Left cardiac atrium (tissue), 4 donors: ENCODE data around the gene LRRC27. TPM values are rescaled to one million over a fixed set of nuclear protein-coding genes. Genes with fewer than 3 reads are reported as not detected.
"Not testable (repeated sequence)": the region's sequence is repeated elsewhere in the genome, so short reads cannot be mapped to it uniquely, and the experiment has no call there.

ENCODE experiments used
- ATAC-seq, 2 donors: fragments of 200-7000 bp; cut with Tn5 transposase; one replicate each; pipeline ENCODE4 v1.9.1; 2020; ENCODE audit warnings: mild to moderate bottlenecking in 2 of 2, moderate library complexity in 2 of 2
- DNase-seq: peaks from one replicate; pipeline ENCODE4 v3.0.0-alpha.2; 2020
- intact Hi-C, 2 donors: fragments of 100-400 bp; cut with DNase I; formaldehyde crosslinking; loops; one replicate each; pipeline versions ENCODE4 v1.14.1 to v1.15.1; 2022 to 2023
- total RNA-seq, 2 donors: library from RNA; stranded (reverse); fragmentation: NEBNext Ultra II Directional; extraction: Animal tissue kit (Norgen Biotek cat#: 25700); gene quantifications; one replicate each; pipeline ENCODE4 v1.2.1, GENCODE V29; 2021
- donor health status: DM: no; HTN: yes; CAD: no.
- donor health status: DM: no; HTN: yes; CAD: no; lungs with severe emphysema.
- donor health status: DM: yes; HTN: yes; CAD: no.
- donor health status: Dilated cardiomyopathy.

Gene LRRC27
- total RNA-seq, 2 donors from 2014 or later = 3.7 to 4.4 TPM

DNA sequence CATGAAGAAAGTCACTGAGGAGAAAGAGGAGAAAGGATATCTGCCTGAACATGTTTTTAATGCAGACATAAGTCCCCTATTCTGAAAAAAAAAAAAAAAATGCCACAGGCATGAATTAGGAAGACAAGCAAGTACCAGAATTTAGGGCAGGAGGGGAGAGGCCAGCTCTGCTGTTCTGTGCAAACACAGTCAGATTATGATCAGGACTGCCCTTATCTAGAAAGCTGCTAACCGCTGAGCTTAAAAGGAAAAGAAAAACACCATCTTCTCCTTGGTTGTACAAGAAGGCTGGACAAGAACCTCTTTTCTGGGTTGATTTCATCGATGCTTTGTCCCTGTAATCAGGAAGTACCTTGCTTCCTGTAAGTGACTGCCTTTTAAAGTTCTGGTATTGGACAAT is 49.7 kb downstream of the LRRC27 start:
- ATAC-seq = no peak
- intact Hi-C loops = loop anchor here in 1 of 2 donors (10.0 kb wide), 1 partner anchor 263 kb away; no protein-coding TSS in a partner anchor
- no peak for DNase-seq

DNA sequence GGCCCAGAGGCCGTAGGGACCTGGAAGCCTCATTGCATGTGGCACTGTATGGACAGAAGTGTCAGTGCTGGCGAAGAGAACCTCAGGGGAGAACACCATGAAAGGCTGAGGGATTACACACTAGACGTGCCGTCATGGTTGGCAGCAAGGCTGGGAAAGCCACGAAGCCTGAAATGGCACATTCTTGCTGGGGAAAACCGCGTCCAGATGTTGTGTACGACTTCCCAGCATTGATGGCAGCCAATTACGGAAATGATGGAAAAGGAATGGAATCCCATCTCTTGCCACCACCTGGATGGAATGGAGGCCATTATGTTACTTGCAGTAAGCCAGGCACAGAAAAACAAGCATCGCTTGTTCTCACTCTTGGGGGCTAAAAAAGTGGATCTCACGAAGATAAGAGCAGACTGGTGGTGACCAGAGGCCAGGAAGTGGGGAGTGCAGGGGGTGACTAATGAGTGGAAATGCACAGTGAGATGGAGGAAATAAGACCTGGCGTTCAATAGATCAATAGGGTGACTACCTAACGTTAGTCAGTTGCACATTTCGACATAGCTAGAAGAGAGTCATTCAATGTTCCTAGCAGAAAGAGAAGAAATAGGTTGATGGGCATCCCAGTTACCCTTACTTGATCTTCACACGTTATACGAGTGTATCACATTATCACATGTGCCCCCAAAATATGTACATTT is 50.4 kb downstream of the LRRC27 start:
- ATAC-seq (no peak), DNase-seq (no peak)
- intact Hi-C loops = loop anchor here in 1 of 2 donors (10.0 kb wide), 1 partner anchor 262 kb away; no protein-coding TSS in a partner anchor

DNA sequence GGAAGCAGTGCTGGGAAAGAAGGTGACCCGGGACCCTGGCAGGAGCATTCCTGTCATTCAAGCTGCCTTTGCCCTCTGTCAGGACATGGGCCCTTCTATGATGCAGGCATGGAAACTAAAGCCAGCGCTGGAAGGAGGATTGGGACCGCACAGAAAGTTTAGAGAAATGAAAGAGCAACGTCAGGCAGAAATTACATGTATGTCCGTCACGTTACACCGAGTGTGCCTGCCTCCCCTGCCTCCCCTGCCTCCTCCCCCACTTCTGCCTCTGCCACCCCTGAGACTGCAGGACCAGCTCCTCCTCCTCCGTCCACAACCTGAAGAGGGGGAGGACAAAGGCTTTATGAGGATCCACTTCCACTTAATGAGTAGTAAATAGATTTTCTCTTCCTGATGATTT is 51.1 kb downstream of the LRRC27 start:
- DNase-seq (no peak), ATAC-seq (no peak)
- intact Hi-C loops = loop anchor here in 1 of 2 donors (10.0 kb wide), 1 partner anchor 262 kb away; no protein-coding TSS in a partner anchor

DNA sequence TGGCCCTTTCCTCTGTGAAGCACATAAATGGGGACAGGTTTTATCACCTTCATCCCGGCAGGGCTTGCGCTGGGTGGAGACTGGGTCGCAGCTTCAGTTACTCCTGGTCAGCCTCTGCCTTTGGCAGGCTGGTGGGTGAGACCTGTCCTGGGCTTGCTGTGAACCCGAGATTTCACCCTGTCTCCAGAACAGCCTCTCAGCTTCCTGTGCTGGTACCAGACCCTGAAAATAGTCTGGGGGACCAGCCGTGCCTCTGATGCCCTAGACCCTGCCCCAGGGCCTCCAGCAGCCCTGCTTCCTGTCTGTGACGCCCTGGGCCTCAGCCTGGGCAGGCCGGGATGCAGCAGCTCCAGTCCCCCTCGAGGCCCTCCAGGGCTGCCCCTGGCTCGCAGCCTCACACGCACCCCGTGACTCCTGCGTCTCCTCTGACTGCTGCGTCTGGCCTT is 51.8 kb downstream of the LRRC27 start:
- intact Hi-C loops = loop anchor here in 1 of 2 donors (10.0 kb wide), 1 partner anchor 261 kb away; no protein-coding TSS in a partner anchor

DNA sequence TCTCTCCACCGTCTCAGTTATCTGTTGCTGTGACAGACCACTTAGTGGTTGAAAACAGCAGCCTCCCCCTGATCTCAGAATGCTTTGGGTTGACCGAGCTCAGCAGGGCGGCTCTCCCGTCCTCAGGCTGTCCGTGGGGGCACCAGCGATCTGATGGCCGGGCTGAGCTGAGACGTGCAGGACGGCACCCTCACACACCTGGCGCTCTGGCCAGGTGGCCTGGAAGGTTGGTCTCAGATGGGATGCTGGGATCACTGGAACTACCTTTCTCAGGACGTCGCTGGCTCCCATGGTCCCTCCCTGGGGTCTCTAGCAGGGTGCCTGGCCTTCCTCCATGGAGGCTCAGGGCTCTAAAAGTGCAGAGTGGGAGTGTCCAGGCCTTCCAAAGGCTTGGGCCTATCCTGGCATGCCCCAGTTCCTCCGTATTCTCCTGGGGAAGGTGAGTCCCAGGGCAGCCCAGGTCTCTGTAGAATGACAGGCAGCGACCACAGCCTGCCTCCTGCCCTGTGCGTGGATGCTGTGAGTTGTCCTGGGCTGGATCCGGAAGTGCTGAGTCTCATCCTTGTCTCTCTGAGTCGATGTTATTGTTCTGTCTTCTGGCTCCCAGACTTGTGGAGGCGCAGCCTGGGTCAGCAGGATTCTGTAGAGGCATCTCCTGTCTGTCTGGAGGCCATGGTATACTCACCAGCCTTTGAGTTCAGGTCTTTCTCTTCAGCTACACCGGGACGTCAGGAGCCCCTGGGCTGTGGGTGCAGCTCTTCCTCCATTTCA is 52.8 kb downstream of the LRRC27 start:
- intact Hi-C loops = loop anchor here in 1 of 2 donors (10.0 kb wide), 1 partner anchor 260 kb away; no protein-coding TSS in a partner anchor
- DNase-seq (no peak), ATAC-seq (no peak)

More for the DNA sequence above, 51.8 kb downstream of the LRRC27 start:
- ATAC-seq (no peak), DNase-seq (no peak)

DNA sequence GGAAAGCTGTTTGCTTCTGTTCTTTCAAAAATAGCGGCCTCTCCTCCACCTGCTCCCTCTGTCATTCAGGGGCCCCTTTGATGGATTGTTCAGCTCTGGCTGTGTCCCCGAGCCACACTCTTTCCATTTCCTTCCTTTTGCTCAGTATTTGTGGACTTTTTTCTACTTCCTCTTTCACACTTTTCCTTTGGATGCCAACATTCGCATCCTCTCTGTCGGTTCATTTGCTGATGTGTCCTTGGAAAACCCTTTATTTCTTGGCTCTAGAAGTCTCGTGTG is 53.3 kb downstream of the LRRC27 start:
- ATAC-seq (no peak), DNase-seq (no peak)
- intact Hi-C loops = loop anchor here in 1 of 2 donors (10.0 kb wide), 1 partner anchor 259 kb away; no protein-coding TSS in a partner anchor

DNA sequence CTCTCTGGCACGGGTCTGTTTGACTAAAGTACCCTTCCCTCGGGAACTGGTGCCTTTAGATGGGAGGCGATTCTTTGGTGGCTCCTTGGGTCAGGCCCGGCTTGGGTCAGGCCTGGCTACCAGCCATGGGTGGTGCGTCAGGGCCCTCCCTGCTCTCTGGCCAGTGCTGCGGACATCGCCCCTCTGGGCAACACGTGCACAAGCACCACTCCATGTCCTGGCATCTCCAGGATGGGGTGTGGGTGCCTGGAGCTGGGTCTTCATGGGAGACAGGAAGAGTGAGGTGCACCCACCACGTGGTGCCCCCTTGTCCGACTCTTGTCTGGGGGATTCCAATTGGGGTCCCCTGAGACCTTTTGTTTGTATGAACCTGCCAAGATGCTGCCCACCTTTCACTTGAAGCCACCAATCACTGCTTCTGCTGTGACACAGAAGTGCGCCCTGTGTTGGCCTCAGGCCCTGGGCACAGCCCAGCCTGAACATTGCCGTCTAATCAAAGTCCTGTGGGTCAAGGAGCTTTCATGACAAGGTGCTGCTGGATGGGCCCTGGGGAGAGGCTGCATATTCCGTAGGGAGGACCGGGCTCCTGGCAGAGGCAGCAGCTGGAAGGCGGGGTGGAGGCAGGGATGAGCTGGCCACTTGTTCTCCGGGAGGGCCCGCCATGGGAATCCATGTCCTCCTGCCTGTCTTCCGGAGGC is 53.9 kb downstream of the LRRC27 start:
- ATAC-seq (no peak), DNase-seq (peak; percentile 16)
- intact Hi-C loops = loop anchor here in 1 of 2 donors (10.0 kb wide), 1 partner anchor 259 kb away; no protein-coding TSS in a partner anchor

DNA sequence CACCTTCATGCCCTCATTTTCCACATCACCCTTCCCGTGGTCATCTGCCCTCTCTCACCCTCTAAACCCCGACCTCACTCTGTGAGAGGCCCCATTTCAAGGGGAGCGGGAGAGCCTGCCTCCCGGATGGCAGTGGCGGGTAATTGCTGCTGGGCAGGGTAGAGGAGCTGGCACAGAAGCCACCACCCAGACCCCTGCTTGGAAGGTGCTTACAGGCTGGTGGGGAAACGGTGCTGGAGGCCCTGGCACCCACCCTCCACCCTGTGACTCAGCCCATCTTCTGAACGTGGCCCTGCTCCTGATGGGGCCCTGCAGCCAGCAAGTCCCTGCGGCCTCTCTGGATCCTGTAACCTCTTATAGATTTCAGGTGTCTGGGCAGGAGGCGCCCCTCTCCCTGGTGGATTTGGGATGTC is 54.4 kb downstream of the LRRC27 start:
- intact Hi-C loops = loop anchor here in 1 of 2 donors (10.0 kb wide), 1 partner anchor 258 kb away; no protein-coding TSS in a partner anchor
- ATAC-seq = no peak
- no peak for DNase-seq

DNA sequence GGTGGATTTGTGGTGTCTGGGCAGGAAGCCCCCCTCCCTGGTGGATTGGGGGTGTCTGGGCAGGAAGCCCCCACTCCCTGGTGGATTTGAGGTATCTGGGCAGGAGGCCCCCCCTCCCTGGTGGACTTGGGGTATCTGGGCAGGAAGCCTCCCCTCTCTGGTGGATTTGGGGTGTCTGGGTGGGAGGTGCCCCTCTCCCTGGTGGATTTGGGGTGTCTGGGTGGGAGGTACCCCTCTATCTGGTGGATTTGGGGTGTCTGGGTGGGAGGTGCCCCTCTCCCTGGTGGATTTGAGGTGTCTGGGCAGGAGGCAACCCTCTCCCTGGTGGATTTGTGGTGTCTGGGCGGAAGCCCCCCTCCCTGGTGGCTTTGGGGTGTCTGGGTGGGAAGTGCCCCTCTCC is 54.9 kb downstream of the LRRC27 start:
- intact Hi-C loops = loop anchor here in 1 of 2 donors (10.0 kb wide), 1 partner anchor 258 kb away; no protein-coding TSS in a partner anchor
- not testable (repeated sequence) for ATAC-seq
- DNase-seq = peak; percentile 15

DNA sequence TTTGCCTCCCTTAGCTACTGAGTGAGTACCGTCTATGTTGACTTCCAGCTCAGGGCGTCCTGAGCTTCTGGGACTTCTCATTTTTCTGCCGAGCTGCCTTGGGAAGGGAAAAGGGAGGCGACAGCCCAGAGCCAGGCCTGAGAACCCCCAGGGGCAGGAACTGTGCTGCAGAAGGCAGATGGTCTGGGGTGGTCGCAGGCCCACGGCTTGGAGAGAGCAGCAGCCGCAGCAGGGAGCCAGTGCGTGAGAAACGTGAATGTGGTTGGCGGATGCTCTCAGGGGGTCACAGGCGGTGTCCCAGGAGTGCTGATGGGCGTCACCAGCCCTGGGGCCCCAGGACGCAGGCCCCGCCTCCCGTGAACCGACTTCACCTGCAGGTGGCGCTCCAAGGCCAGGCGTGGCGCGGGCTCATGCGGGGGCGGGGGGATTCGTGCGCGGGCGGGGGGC is 55.8 kb downstream of the LRRC27 start:
- intact Hi-C loops = loop anchor here (1.0 to 10.0 kb wide), 2 partner anchors 66 to 257 kb away; no protein-coding TSS in a partner anchor
- peak; percentile 54 to 60 for ATAC-seq
- peak; percentile 74 for DNase-seq

DNA sequence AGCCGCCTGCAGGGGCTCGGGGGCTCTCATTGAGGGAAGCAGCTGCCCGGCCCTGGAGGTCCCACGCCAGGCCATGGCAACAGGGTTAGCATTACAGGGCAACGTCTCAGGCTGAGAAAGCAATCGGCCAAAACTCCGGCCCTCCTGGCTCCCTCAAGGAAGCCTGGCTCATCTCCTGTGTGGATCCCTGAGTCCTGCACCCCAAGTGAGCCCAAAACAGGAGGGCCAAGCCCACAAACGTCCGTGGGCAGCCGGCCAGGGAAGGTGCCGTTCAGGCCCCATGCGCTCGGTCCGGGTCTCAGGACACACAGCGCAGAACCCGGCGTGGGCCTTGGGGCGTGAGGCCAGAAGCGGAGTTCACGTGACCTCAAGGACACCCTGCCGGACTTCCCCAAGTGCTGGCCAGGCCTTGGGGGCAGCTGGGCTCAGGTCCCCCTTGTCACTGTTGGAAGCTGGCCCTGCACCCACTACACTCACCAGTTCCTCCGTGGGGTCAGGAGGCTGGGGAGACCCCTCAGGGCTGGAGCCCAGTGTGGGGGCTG is 57.0 kb downstream of the LRRC27 start:
- peak in 1 of 2 donors; percentile 31 for ATAC-seq
- DNase-seq = peak; percentile 46
- intact Hi-C loops = loop anchor here (1.0 to 10.0 kb wide), 2 partner anchors 64 to 256 kb away; no protein-coding TSS in a partner anchor

DNA sequence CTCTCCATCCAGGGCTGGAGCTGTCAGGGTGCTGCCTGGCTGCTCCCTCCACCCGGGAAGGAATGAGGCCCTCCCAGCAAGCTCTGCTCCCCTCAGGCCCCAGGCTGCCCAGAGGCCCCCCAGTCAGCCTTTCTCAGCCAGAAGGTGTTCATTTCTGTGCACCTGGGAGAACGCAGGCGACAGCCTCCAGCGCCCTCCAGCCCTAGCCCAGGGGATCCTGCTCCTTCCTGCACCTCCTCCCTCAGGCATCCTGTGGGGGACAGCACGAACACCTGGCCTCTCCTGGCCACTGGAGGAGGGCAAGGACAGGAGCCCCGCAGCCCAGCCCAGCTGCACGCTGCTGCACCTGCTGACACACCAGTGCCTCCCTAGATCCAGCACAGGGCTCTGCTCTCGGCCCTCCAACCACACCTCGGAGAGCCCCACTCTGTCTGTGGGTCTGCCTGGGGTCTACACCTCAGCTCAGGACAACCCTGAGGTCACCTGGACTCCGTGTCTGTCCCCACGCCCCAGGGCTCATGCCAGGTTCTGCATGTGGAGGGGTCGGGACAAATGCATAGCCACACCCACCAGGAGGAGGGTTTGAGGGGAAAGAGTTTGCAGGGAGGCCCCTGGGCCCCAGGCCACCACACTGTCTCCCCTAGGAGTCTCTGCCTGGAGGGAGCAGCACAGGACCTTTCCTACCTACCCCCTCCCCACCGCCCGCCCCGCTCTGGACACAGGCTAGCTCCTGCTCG is 57.6 kb downstream of the LRRC27 start:
- ATAC-seq (no peak), DNase-seq (peak; percentile 20)

DNA sequence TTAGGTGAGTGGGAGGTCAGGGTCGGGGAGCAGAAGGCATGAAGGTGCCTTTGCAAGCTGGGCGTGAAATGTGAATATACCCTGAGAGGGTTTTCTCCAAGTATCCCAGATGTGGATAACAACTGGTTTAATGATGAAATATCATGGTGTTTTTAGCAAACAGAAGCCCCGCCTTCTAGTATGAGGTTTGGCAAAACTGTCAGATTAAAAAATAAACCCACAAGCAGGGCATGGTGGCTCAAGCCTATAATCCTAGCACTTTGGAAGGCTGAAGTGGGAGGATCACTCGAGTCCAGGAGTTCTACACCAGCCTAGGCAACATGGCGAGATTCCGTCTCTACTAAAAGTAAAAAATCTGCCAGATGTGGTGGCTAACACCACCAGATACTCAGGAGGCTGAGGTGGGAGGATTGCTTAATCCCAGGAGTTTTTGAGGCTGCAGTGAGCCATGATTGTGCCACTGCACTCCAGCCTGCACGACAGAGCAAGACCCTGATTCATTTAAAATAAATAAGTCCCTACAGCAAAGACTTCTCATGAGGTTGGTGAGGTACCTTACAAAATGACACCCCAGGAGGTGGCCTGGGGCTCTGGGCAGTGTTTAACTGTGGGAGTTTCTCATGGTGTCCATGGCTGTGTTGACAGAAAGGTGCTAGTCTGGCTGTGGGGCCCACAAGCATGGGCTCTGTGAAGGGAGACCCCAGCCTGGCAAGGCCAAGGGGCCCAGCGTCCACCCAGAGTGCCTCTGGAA is 58.4 kb downstream of the LRRC27 start:
- no peak for ATAC-seq
- DNase-seq = no peak
- intact Hi-C loops = loop anchor here in 1 of 2 donors (2.0 kb wide), 1 partner anchor 62 kb away; no protein-coding TSS in a partner anchor

More for the DNA sequence above, 57.6 kb downstream of the LRRC27 start:
- intact Hi-C loops = loop anchor here in 1 of 2 donors (2.0 to 10.0 kb wide), 2 partner anchors 63 to 255 kb away; no protein-coding TSS in a partner anchor

DNA sequence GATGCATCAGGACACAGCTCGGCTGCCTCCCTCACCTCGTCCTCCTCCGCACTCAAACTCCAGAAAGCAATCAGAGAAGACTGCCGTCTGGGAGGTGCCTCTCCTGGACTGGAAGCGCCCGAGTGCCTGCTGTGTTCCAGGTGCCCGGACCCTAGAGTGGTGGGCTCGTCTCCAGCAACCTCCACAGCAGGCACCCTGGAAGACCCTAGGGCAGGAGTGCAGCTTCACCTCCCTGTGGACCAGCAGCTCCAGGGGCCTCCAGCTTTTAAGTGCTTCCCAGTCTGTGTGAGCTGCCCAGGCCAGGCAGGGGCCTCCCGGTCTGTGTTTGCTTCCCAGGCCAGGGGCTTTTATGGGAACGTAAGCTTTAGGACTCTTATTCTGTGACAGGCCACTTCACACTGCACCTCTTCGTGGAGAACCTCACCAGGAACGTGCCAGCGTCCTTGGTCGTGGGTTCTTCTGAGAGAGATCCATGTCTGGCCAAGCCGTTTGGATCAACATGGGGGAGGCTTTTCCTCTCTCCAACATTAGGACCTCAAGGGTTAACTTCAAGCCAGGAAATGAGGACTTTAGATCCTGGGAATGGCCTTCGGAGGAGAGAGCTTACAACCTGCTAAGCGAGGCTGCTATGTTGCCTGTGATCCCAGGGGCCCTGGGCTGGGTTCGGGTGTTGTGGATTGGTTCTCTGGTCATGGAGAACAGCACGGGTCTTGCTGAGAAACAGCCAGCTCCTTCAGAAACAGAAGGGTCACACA is 59.1 kb downstream of the LRRC27 start:
- ATAC-seq = no peak
- DNase-seq = no peak
- intact Hi-C loops = loop anchor here in 1 of 2 donors (2.0 kb wide), 1 partner anchor 62 kb away; no protein-coding TSS in a partner anchor

DNA sequence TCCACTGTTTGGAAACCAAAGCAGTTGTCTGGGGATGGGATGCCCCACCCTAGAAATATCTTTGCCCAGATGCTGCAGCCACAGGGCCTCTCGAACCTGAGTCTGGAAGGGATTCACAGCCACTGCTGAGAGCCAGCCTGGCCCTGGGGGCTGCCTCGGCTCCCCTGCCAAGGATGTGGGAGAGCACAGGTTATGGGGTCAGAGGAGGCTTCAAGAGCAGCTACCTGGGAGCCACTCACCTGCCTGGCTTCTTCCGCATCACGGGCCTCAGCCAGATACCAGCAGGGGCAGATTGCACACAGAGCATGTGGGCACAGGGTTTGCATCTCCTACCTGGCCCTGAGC is 59.7 kb downstream of the LRRC27 start:
- DNase-seq (peak; percentile 18), ATAC-seq (no peak)
- intact Hi-C loops = loop anchor here in 1 of 2 donors (2.0 kb wide), 1 partner anchor 61 kb away; no protein-coding TSS in a partner anchor

DNA sequence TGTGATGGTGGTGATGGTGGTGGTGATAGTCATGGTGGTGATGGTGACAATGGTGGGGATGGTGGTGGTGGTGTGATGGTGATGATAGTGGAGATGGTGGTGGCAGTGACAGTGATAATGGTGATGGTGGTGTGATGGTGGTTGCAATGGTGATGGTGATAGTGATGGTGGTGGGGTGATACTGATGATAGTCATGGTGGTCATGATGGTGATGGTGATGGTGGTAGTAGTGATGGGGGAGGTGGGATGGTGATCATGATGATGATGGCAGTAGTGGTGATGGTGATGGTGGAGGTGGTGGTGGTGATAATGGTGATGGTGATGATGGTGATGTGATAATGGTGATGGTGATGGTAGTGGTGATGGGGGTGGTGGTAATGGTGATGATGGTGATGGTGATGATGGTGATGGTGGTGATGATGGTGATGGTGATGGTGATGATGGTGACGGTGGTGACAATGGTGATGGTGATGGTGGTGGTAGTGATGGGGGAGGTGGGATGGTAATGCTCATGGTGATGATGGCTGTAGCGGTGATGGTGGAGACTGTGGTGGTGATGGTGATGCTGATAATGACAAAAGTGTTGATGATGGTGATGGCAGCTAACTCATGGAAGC is 60.3 kb downstream of the LRRC27 start:
- intact Hi-C loops = no loop called here
- ATAC-seq = no peak

More for the DNA sequence above, 60.3 kb downstream of the LRRC27 start:
- no peak for DNase-seq
